OCI-LY1 (cell line): ENCODE results near the gene TENT4A.

ENCODE experiments used
- CTCF ChIP-seq: fragments of 200-600 bp; sonication (generic), shearing (Covaris generic); IDR thresholded peaks from 2 replicates; pipeline ENCODE4 v1.5.1; 2017; ENCODE audit warnings: mild to moderate bottlenecking, antibody characterized with exemption, low read length, moderate library complexity, mixed read lengths
- EZH2 ChIP-seq: fragments of 200-600 bp; sonication (generic), shearing (Covaris generic); IDR thresholded peaks from 2 replicates; pipeline ENCODE4 v1.8.0; 2017; ENCODE audit warnings: borderline replicate concordance, mixed run types, mild to moderate bottlenecking, antibody characterized with exemption, low read length, moderate library complexity, mixed read lengths

- TF ChIP-seq EZH2 (no peak), CTCF (no peak)
Observed at GRCh38 chr5:6667648-6668047, 45.6 kb upstream of the TENT4A start.
